Upper lobe of left lung (tissue), 4 donors: Measurements from ENCODE around the gene THBD.

ENCODE experiments used
- CTCF ChIP-seq, 6 experiments: fragments of 450-650 bp in 4 of 6; fragments of 200-600 bp in 2 of 6; sonication (generic) in 2 of 6; IDR thresholded peaks; one replicate each; pipeline ENCODE4 v1.5.1; 2016 to 2019; ENCODE audit warnings: antibody characterized with exemption in 6 of 6
- EP300 ChIP-seq, 4 donors: sonication (generic); formaldehyde crosslinking; IDR thresholded peaks; one replicate each; pipeline ENCODE4 v1.5.1; 2017; ENCODE audit warnings: antibody characterized with exemption in 4 of 4, control low read depth in 2 of 4
- POLR2A ChIP-seq, 4 donors: fragments of 450-650 bp; IDR thresholded peaks; one replicate each; pipeline ENCODE4 v1.5.1; 2016 to 2017; ENCODE audit warnings: antibody characterized with exemption in 4 of 4, mild to moderate bottlenecking in 2 of 4
- POLR2AphosphoS5 ChIP-seq, 2 donors: sonication (generic); formaldehyde crosslinking; IDR thresholded peaks; one replicate each; pipeline ENCODE4 v1.5.1; 2017; ENCODE audit warnings: antibody characterized with exemption in 2 of 2

GRCh38 chr20:23010096-23010495 is 39.4 kb downstream of the THBD start:
- TF ChIP-seq EP300 (IDR thresholded peaks at IDR 0.05) (no peak), POLR2AphosphoS5 (IDR thresholded peaks at IDR 0.05) (no peak), CTCF (IDR thresholded peaks at IDR 0.05) (no peak), POLR2A (IDR thresholded peaks at IDR 0.05) (no peak)
